Adrenal gland (tissue), 12 donors: ENCODE results near the gene BDNF. TPM values are rescaled to one million over a fixed set of nuclear protein-coding genes. Genes with fewer than 3 reads are reported as not detected.

Source experiments
- DNase-seq, 7 donors: peaks; one replicate each; pipeline ENCODE4 v3.0.0-alpha.2; 2019 to 2020
- H3K27ac ChIP-seq, 5 donors: fragments of 200-600 bp; sonication (generic) in 4 of 5; 1 replicate in 3 of 5; 2 replicates in 2 of 5; pipeline versions ENCODE4 v1.5.1 to v1.8.0; 2016 to 2020; ENCODE audit warnings: mild to moderate bottlenecking in 1 of 5
- H3K27me3 ChIP-seq: fragments of 200-600 bp; 2 replicates; pipeline ENCODE4 v1.8.0; 2021
- H3K36me3 ChIP-seq, 2 donors: fragments of 200-600 bp; replicated peaks in 1 of 2; 1 replicate in 1 of 2; 2 replicates in 1 of 2; pipeline versions ENCODE4 v1.5.1 to v1.8.0; 2018 to 2022
- H3K4me1 ChIP-seq, 2 donors: fragments of 200-600 bp; replicated peaks in 1 of 2; 1 replicate in 1 of 2; 2 replicates in 1 of 2; pipeline versions ENCODE4 v1.5.1 to v1.8.0; 2018 to 2021
- H3K4me3 ChIP-seq, 4 donors: fragments of 200-600 bp; sonication (generic) in 3 of 4; one replicate each; pipeline ENCODE4 v1.5.1; 2016 to 2018
- H3K9me3 ChIP-seq, 3 donors: fragments of 200-600 bp; sonication (generic) in 1 of 3; replicated peaks in 1 of 3; 1 replicate in 2 of 3; 2 replicates in 1 of 3; pipeline versions ENCODE4 v1.5.1 to v1.8.0; 2016 to 2021
- POLR2A ChIP-seq, 2 donors: fragments of 450-650 bp; IDR thresholded peaks; one replicate each; pipeline ENCODE4 v1.6.1; 2017; ENCODE audit warnings: antibody characterized with exemption in 2 of 2, mild to moderate bottlenecking in 2 of 2, moderate library complexity in 1 of 2
- WGBS, 4 donors: extraction: QIAGEN DNeasy Blood & Tissue Kit in 2 of 4; methylation state at CpG; one replicate each; pipeline versions ENCODE4 v1.1.5 to v1.1.7; 2013 to 2017; 5-methylcytosine and 5-hydroxymethylcytosine counted together
- intact Hi-C, 2 donors: fragments of 100-400 bp; cut with DNase I; formaldehyde crosslinking; loops; one replicate each; pipeline versions ENCODE4 v1.14.1 to v1.15.0; 2022 to 2023
- polyA plus RNA-seq, 3 donors: library from polyadenylated mRNA; stranded (reverse); fragments of 200-250 nt in 2 of 3; fragments of 350-450 nt in 1 of 3; fragmentation: Illumina TruSeq in 1 of 3; extraction: RNeasy Lipid Tissue Mini Kit (QIAGEN cat#74804) in 1 of 3; gene quantifications; one replicate each; pipeline ENCODE4 v1.2.3, GENCODE V29; 2013 to 2014
- total RNA-seq, 9 donors: library from RNA; depleted of rRNA in 4 of 9; stranded (reverse); fragments of >200 nt in 4 of 9; fragments of 120-200 nt in 1 of 9; fragmentation: NEBNext Ultra II Directional in 1 of 9; extraction: Animal tissue kit (Norgen Biotek cat#: 25700) in 1 of 9; gene quantifications; one replicate each; pipeline versions ENCODE4 v1.1.0 to v1.2.4, GENCODE V29; 2013 to 2023
- TF ChIP-seq, protein P1 (sequence below), 6 experiments: fragments of 450-650 bp in 4 of 6; fragments of 200-600 bp in 2 of 6; sonication (generic) in 1 of 6; IDR thresholded peaks; 1 replicate in 5 of 6; 2 replicates in 1 of 6; pipeline versions ENCODE4 v1.5.1 to v1.8.0; 2016 to 2021; ENCODE audit warnings: antibody characterized with exemption in 6 of 6, mild to moderate bottlenecking in 2 of 6, moderate library complexity in 1 of 6
- donor health status: healthy with polysubstance abuse.
- donor health status: Bipolar disorder and iron deficiency.
- donor health status: DM: yes; HTN: yes; CAD: no.
- donor health status: DM: no; HTN: no; CAD: no.
- donor health status: DM: no; HTN: no; CAD: no.
- donor health status: DM: yes; HTN: yes; CAD: no.

The BDNF gene
- total and polyA plus RNA-seq, 12 donors = under 0.01 to 0.42 (median 0.21) TPM; not detected in 2

DNA sequence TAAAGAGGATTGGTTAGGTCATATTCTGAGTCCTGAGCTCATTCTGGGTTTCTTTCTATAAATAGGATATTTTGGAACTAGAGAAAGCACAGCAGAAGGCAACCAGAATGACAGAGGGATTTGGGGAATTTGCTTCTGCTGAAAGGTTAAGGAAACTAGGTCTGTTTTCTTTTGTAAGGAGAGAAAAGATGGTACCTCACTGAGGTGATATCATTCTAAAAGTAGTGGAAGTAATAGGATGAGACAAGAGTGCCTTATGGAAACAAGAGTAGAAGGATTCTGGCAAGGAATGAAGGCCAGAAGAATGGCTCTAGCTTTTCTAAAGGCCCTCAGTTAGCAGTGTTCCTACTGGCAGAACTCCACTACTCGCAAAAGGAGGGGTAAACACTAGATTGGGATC lies 26.7 kb upstream of the BDNF start:
- 66 to 85% (median 75%) methylated on average over 1 of the region's 1 CpG for WGBS, 4 donors
- no peak for DNase-seq
- no peaks in the 10 kb centered on the region for H3K36me3 ChIP-seq
- H3K4me1 ChIP-seq = peaks cover 8 to 9% of the 10 kb centered on the region in 2 donors
- H3K9me3 ChIP-seq = no peaks in the 10 kb centered on the region
- intact Hi-C loops = no loop called here
- TF ChIP-seq, protein P1, sequence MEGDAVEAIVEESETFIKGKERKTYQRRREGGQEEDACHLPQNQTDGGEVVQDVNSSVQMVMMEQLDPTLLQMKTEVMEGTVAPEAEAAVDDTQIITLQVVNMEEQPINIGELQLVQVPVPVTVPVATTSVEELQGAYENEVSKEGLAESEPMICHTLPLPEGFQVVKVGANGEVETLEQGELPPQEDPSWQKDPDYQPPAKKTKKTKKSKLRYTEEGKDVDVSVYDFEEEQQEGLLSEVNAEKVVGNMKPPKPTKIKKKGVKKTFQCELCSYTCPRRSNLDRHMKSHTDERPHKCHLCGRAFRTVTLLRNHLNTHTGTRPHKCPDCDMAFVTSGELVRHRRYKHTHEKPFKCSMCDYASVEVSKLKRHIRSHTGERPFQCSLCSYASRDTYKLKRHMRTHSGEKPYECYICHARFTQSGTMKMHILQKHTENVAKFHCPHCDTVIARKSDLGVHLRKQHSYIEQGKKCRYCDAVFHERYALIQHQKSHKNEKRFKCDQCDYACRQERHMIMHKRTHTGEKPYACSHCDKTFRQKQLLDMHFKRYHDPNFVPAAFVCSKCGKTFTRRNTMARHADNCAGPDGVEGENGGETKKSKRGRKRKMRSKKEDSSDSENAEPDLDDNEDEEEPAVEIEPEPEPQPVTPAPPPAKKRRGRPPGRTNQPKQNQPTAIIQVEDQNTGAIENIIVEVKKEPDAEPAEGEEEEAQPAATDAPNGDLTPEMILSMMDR (IDR thresholded peaks at IDR 0.05) = no peak
- TF ChIP-seq POLR2A (IDR thresholded peaks at IDR 0.05) = no peak
- no peak overlapping the region for H3K4me3 ChIP-seq
- peaks cover 29% of the 10 kb centered on the region for H3K27me3 ChIP-seq
- H3K27ac ChIP-seq = no peak overlapping the region

DNA sequence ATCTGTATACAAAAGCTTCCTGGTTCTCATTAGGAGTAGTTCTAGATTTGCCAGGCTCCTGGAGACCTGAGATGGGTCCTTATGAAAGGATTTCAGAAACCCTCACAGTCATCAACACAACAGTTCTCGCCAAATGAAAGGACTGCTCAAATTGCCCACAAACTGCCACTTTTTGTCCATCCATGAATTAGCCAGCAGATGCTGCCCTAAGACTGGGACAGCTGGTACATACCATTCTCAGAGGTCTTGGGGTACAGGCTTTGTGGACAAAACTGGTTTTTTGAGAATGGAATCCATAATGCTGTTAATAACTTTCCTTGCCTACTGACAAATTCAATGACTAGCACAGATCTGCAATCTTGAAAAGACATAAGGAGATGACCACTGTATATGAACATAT lies 23.4 kb upstream of the BDNF start:
- H3K4me3 ChIP-seq = no peak overlapping the region
- peaks cover 17 to 21% of the 10 kb centered on the region in 2 donors for H3K4me1 ChIP-seq
- DNase-seq = no peak
- 50 to 89% (median 76%) methylated on average over 1 of the region's 1 CpG for WGBS, 4 donors
- intact Hi-C loops = no loop called here
- H3K27me3 ChIP-seq = peaks cover 47% of the 10 kb centered on the region
- H3K27ac ChIP-seq = no peak overlapping the region
- no peaks in the 10 kb centered on the region for H3K36me3 ChIP-seq
- TF ChIP-seq POLR2A (IDR thresholded peaks at IDR 0.05) = no peak
- TF ChIP-seq, protein P1 (IDR thresholded peaks at IDR 0.05) = no peak
- H3K9me3 ChIP-seq = no peaks in the 10 kb centered on the region

DNA sequence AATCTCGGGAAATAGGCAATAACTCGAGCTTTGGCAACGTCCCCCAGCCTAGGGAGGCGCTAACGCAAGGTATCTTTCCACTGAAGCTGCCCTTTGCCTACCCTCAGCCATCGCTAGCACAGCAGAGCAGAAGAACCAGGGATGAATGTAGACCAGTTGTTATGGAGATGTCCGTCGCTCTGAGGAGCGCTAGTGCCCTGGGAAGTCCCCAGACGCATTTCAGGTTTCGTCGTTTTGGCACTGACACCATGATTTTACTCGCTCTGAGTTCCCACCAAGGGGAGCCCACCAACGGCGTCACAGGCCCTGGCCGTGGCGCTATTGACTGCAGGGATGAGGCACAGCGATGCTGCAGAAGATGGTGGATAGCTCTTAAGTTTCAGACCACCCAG lies 22.7 kb upstream of the BDNF start:
- WGBS, 4 donors = 1 to 3% (median 2%) methylated on average over 15 to 18 of the region's 18 CpGs
- H3K27me3 ChIP-seq = peaks cover 47% of the 10 kb centered on the region
- TF ChIP-seq, protein P1 (IDR thresholded peaks at IDR 0.05) = no peak
- no peak for TF ChIP-seq POLR2A (IDR thresholded peaks at IDR 0.05)

GRCh38 chr11:27722117-27722952 lies 22.1 kb upstream of the BDNF start:
- no peaks in the 10 kb centered on the region for H3K36me3 ChIP-seq
- H3K9me3 ChIP-seq = no peaks in the 10 kb centered on the region
- no peak overlapping the region for H3K27ac ChIP-seq
- peak in 4 of 7 donors; percentile 5 to 24 (median 18) for DNase-seq
- H3K4me1 ChIP-seq = peaks cover 19 to 21% of the 10 kb centered on the region in 2 donors
- WGBS, 4 donors = 1 to 3% (median 2%) methylated on average over 26 to 60 of the region's 60 CpGs
- intact Hi-C loops = no loop called here
- TF ChIP-seq, protein P1 (IDR thresholded peaks at IDR 0.05) = no peak
- no peak for TF ChIP-seq POLR2A (IDR thresholded peaks at IDR 0.05)
- H3K4me3 ChIP-seq = peak overlapping the region in 1 of 4 donors; percentile 43
- peaks cover 47% of the 10 kb centered on the region for H3K27me3 ChIP-seq

More for the DNA sequence above, 22.7 kb upstream of the BDNF start:
- H3K27ac ChIP-seq = no peak overlapping the region
- H3K4me1 ChIP-seq = peaks cover 19 to 21% of the 10 kb centered on the region in 2 donors
- peak overlapping the region in 1 of 4 donors; percentile 43 for H3K4me3 ChIP-seq
- no peak for DNase-seq
- H3K9me3 ChIP-seq = no peaks in the 10 kb centered on the region
- intact Hi-C loops = no loop called here
- H3K36me3 ChIP-seq = no peaks in the 10 kb centered on the region
